ENCODE results near the gene TRAPPC11. TPM values are rescaled to one million over a fixed set of nuclear protein-coding genes. Genes with fewer than 3 reads are reported as not detected.

The TRAPPC11 gene
- total RNA-seq, 1 donor from 2014 or later: 26.3 TPM

- Histone ChIP-seq H3K4me3 (ENCODE audit: insufficient read depth, low read depth, low read length) (no peak overlapping the region), H2AFZ (ENCODE audit: low read depth, low read length) (no peak overlapping the region), H3K9ac (ENCODE audit: low read length) (no peak overlapping the region), H3K79me2 (ENCODE audit: insufficient read depth, low read length) (no peaks in the 10 kb centered on the region), H3K27me3 (ENCODE audit: insufficient read depth, low read length) (no peaks in the 10 kb centered on the region), H3K27ac (ENCODE audit: low read depth, low read length) (peak overlapping the region; percentile 59), H3K36me3 (ENCODE audit: insufficient read depth, low read length) (no peaks in the 10 kb centered on the region), H4K20me1 (ENCODE audit: insufficient read depth, low read length) (no peaks in the 10 kb centered on the region), H3K4me2 (ENCODE audit: low read length) (no peak overlapping the region), H3K4me1 (ENCODE audit: insufficient read depth, low read length) (peaks cover 35% of the 10 kb centered on the region), H3K9me3 (ENCODE audit: insufficient read depth, low read depth, low read length) (no peaks in the 10 kb centered on the region)
- H3K4me1 Mint-ChIP-seq (ENCODE audit: low read depth, unreplicated experiment): peaks cover 5% of the 10 kb centered on the region
- FAIRE-seq: no peak
- peaks cover 4% of the 10 kb centered on the region for H3K36me3 Mint-ChIP-seq (ENCODE audit: low read depth, unreplicated experiment)
- TF ChIP-seq, protein P1, sequence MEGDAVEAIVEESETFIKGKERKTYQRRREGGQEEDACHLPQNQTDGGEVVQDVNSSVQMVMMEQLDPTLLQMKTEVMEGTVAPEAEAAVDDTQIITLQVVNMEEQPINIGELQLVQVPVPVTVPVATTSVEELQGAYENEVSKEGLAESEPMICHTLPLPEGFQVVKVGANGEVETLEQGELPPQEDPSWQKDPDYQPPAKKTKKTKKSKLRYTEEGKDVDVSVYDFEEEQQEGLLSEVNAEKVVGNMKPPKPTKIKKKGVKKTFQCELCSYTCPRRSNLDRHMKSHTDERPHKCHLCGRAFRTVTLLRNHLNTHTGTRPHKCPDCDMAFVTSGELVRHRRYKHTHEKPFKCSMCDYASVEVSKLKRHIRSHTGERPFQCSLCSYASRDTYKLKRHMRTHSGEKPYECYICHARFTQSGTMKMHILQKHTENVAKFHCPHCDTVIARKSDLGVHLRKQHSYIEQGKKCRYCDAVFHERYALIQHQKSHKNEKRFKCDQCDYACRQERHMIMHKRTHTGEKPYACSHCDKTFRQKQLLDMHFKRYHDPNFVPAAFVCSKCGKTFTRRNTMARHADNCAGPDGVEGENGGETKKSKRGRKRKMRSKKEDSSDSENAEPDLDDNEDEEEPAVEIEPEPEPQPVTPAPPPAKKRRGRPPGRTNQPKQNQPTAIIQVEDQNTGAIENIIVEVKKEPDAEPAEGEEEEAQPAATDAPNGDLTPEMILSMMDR (IDR thresholded peaks at IDR 0.05; ENCODE audit: insufficient read depth, low read depth, low read length): no peak
- TF ChIP-seq EZH2 (IDR thresholded peaks at IDR 0.05; ENCODE audit: insufficient read depth, low read length): no peak
- H3K4me3 Mint-ChIP-seq (ENCODE audit: unreplicated experiment): no peak overlapping the region
- H3K27ac Mint-ChIP-seq (ENCODE audit: unreplicated experiment): no peak overlapping the region
- peak; percentile 53 for DNase-seq (ENCODE audit: low read depth)
- H3K9me3 Mint-ChIP-seq (ENCODE audit: unreplicated experiment): no peaks in the 10 kb centered on the region
- no peaks in the 10 kb centered on the region for H3K27me3 Mint-ChIP-seq (ENCODE audit: low read depth, unreplicated experiment)
Observed at GRCh38 chr4:183638436-183638835, 20.7 kb upstream of the TRAPPC11 start.

GRCh38 chr4:183639291-183639690 lies 19.8 kb upstream of the TRAPPC11 start:
- H3K9me3 ChIP-seq (ENCODE audit: insufficient read depth, low read depth, low read length): no peaks in the 10 kb centered on the region
- peak overlapping the region; percentile 59 for H3K27ac ChIP-seq (ENCODE audit: low read depth, low read length)
- H3K27me3 Mint-ChIP-seq (ENCODE audit: low read depth, unreplicated experiment): no peaks in the 10 kb centered on the region
- no peak overlapping the region for H3K9ac ChIP-seq (ENCODE audit: low read length)
- H3K4me1 ChIP-seq (ENCODE audit: insufficient read depth, low read length): peaks cover 30% of the 10 kb centered on the region
- H4K20me1 ChIP-seq (ENCODE audit: insufficient read depth, low read length): no peaks in the 10 kb centered on the region
- peaks cover 10% of the 10 kb centered on the region for H3K36me3 Mint-ChIP-seq (ENCODE audit: low read depth, unreplicated experiment)
- no peaks in the 10 kb centered on the region for H3K9me3 Mint-ChIP-seq (ENCODE audit: unreplicated experiment)
- no peak overlapping the region for H3K4me2 ChIP-seq (ENCODE audit: low read length)
- TF ChIP-seq, protein P1 (IDR thresholded peaks at IDR 0.05; ENCODE audit: insufficient read depth, low read depth, low read length): no peak
- TF ChIP-seq EZH2 (IDR thresholded peaks at IDR 0.05; ENCODE audit: insufficient read depth, low read length): no peak
- H3K4me3 ChIP-seq (ENCODE audit: insufficient read depth, low read depth, low read length): no peak overlapping the region
- H3K79me2 ChIP-seq (ENCODE audit: insufficient read depth, low read length): no peaks in the 10 kb centered on the region
- FAIRE-seq: no peak
- H3K4me1 Mint-ChIP-seq (ENCODE audit: low read depth, unreplicated experiment): peaks cover 5% of the 10 kb centered on the region
- no peaks in the 10 kb centered on the region for H3K27me3 ChIP-seq (ENCODE audit: insufficient read depth, low read length)
- H3K36me3 ChIP-seq (ENCODE audit: insufficient read depth, low read length): no peaks in the 10 kb centered on the region
- H3K27ac Mint-ChIP-seq (ENCODE audit: unreplicated experiment): no peak overlapping the region
- H2AFZ ChIP-seq (ENCODE audit: low read depth, low read length): no peak overlapping the region
- no peak overlapping the region for H3K4me3 Mint-ChIP-seq (ENCODE audit: unreplicated experiment)
- no peak for DNase-seq (ENCODE audit: low read depth)

DNA sequence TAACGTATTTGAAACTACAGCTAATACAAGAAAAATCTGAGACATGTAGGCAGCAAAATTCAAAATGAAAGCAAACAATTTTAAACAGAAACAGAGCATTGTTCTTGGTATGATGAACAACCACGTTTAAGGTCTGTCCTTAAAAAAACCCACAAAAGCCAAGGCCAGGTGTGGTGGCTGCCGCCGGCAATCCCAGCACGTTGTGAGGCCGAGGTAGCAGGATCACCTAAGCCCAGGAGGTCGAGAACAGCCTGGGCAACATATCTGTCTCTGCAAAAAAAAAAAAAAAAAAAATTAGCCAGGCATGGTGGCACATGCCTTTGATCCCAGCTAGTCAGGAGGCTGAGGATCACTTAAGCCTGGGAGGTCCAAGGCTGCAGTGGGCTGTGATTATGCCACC lies 13.8 kb upstream of the TRAPPC11 start:
- H3K79me2 ChIP-seq (ENCODE audit: insufficient read depth, low read length): no peaks in the 10 kb centered on the region
- no peaks in the 10 kb centered on the region for H3K27me3 Mint-ChIP-seq (ENCODE audit: low read depth, unreplicated experiment)
- H3K27ac Mint-ChIP-seq (ENCODE audit: unreplicated experiment): no peak overlapping the region
- FAIRE-seq (no peak), DNase-seq (ENCODE audit: low read depth) (no peak)
- no peaks in the 10 kb centered on the region for H3K27me3 ChIP-seq (ENCODE audit: insufficient read depth, low read length)
- H3K4me1 Mint-ChIP-seq (ENCODE audit: low read depth, unreplicated experiment): no peaks in the 10 kb centered on the region
- TF ChIP-seq, protein P1 (IDR thresholded peaks at IDR 0.05; ENCODE audit: insufficient read depth, low read depth, low read length): no peak
- TF ChIP-seq EZH2 (IDR thresholded peaks at IDR 0.05; ENCODE audit: insufficient read depth, low read length): no peak
- H3K27ac ChIP-seq (ENCODE audit: low read depth, low read length): no peak overlapping the region
- no peaks in the 10 kb centered on the region for H4K20me1 ChIP-seq (ENCODE audit: insufficient read depth, low read length)
- H3K4me2 ChIP-seq (ENCODE audit: low read length): no peak overlapping the region
- no peak overlapping the region for H2AFZ ChIP-seq (ENCODE audit: low read depth, low read length)
- H3K4me1 ChIP-seq (ENCODE audit: insufficient read depth, low read length): no peaks in the 10 kb centered on the region
- peaks cover 23% of the 10 kb centered on the region for H3K36me3 ChIP-seq (ENCODE audit: insufficient read depth, low read length)
- peaks cover 6% of the 10 kb centered on the region for H3K36me3 Mint-ChIP-seq (ENCODE audit: low read depth, unreplicated experiment)
- H3K4me3 ChIP-seq (ENCODE audit: insufficient read depth, low read depth, low read length): no peak overlapping the region
- no peaks in the 10 kb centered on the region for H3K9me3 ChIP-seq (ENCODE audit: insufficient read depth, low read depth, low read length)
- H3K4me3 Mint-ChIP-seq (ENCODE audit: unreplicated experiment): no peak overlapping the region
- H3K9ac ChIP-seq (ENCODE audit: low read length): no peak overlapping the region
- no peaks in the 10 kb centered on the region for H3K9me3 Mint-ChIP-seq (ENCODE audit: unreplicated experiment)
